SU-DHL-6 (cell line): Measurements from ENCODE around the gene RPLP2.
A peak's percentile ranks its signal among the peaks of the same experiment; 100 is the strongest.

Experiments
- H2AFZ ChIP-seq: fragments of 200-600 bp; sonication (generic); 2 replicates; pipeline ENCODE4 v1.6.1; 2014; ENCODE audit warnings: low read depth, mild to moderate bottlenecking, moderate library complexity, mixed read lengths, antibody characterized with exemption, low read length; ENCODE audit not compliant: severe bottlenecking
- H3F3A ChIP-seq: fragments of 200-600 bp; shearing (Covaris generic); 2 replicates; pipeline ENCODE4 v1.6.0; 2016; ENCODE audit warnings: antibody characterized with exemption, mild to moderate bottlenecking; ENCODE audit not compliant: insufficient read depth
- H3K27ac ChIP-seq: fragments of 200-600 bp; sonication (generic); 2 replicates; pipeline ENCODE4 v1.5.1; 2016; ENCODE audit warnings: low read depth, mild to moderate bottlenecking, low read length, moderate library complexity, mixed read lengths
- H3K27me3 ChIP-seq: fragments of 200-600 bp; sonication (generic), shearing (Covaris generic); 2 replicates; pipeline ENCODE4 v1.6.0; 2014; ENCODE audit warnings: mild to moderate bottlenecking, low read length
- H3K36me3 ChIP-seq: fragments of 200-600 bp; sonication (generic); 2 replicates; pipeline ENCODE4 v1.6.1; 2014; ENCODE audit warnings: mild to moderate bottlenecking, low read length, mixed read lengths
- H3K4me2 ChIP-seq: fragments of 300-600, 200-600 bp; shearing (Covaris generic), sonication (generic); 2 replicates; pipeline ENCODE4 v1.6.0; 2014; ENCODE audit warnings: low read length, low read depth, mild to moderate bottlenecking; ENCODE audit not compliant: poor library complexity, severe bottlenecking
- H3K4me3 ChIP-seq: fragments of 200-600 bp; sonication (generic); 2 replicates; pipeline ENCODE4 v1.5.1; 2014; ENCODE audit warnings: antibody characterized with exemption, low read length, mild to moderate bottlenecking, mixed read lengths; ENCODE audit not compliant: insufficient read depth, poor library complexity, severe bottlenecking
- H3K79me2 ChIP-seq: fragments of 200-600 bp; sonication (generic); 2 replicates; pipeline ENCODE4 v1.6.1; 2014; ENCODE audit warnings: mild to moderate bottlenecking, low read length, moderate library complexity; ENCODE audit not compliant: insufficient read depth
- H3K9ac ChIP-seq: fragments of 200-600 bp; sonication (generic); 2 replicates; pipeline ENCODE4 v1.7.0; 2014; ENCODE audit warnings: mild to moderate bottlenecking, low read length
- H3K9me2 ChIP-seq: fragments of 200-600 bp; sonication (generic); replicated peaks from 2 replicates; pipeline ENCODE4 v1.6.1; 2014; ENCODE audit warnings: low read length; ENCODE audit not compliant: insufficient read depth
- H3K9me3 ChIP-seq: fragments of 200-600 bp; sonication (generic); 2 replicates; pipeline ENCODE4 v1.6.1; 2014; ENCODE audit warnings: low read length, mixed read lengths; ENCODE audit not compliant: insufficient read depth
- H4K20me1 ChIP-seq: fragments of 200-600 bp; sonication (generic); 2 replicates; pipeline ENCODE4 v1.6.1; 2014; ENCODE audit warnings: low read depth, mild to moderate bottlenecking, antibody characterized with exemption, low read length, moderate library complexity, mixed read lengths
- EZH2phosphoT487 ChIP-seq: fragments of 200-600 bp; sonication (generic), shearing (Covaris generic); conservative IDR thresholded peaks from 2 replicates; pipeline ENCODE4 v1.6.1; 2018; ENCODE audit warnings: mild to moderate bottlenecking, antibody characterized with exemption, low read length, moderate library complexity, mixed read lengths
- TF ChIP-seq, protein P1 (sequence below): fragments of 200-600 bp; sonication (generic); IDR thresholded peaks from one replicate; pipeline ENCODE4 v1.5.1; 2017; ENCODE audit warnings: antibody characterized with exemption, mild to moderate bottlenecking, low read length, moderate library complexity; ENCODE audit not compliant: insufficient read depth, poor library complexity, severe bottlenecking

The RPLP2 gene

DNA sequence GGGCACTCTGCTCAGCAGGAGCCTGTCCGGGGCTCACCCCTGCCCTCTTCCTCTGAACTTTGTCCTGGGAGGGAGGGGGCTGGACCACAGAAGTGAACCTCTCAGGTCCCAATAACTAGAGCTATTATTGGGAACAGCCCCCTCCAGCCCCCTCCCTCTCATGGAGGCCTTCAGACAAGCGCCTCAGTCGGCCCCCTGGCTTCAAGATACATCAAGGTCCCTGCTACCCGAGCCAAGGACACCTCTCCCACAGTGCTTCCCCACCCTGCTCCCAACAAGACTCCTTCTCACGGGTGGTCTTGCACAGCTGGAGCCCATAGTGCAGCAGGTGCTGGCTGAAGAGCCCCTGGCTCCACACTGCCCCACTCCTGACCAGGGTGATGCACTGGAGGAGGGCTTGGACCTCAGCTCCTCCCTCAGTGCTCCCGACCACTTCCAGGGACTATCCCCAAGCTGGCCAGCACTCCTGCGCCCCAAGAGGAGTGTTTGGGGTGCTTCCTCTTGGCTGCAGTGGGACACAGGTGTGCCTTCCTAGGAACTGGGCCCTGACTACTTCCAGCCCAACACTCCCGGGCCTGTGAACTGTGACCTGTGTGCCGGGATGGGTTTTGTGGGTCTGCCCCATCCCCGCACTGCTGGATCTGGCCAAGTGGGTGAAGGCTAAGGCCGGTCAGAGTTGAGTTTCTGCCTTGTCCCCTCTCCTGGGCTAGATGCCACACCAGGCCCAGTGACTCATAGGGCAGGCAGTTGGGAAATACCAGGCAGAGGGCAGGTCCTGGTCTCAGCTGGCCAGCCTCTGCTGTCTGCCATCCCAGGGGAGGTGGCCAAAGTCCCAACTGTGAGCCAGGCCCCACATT, 11.1 kb downstream of the RPLP2 start:
- Histone ChIP-seq H3K9me3 (no peaks in the 10 kb centered on the region), H3K4me3 (peak overlapping the region; percentile 61), H3F3A (no peaks in the 10 kb centered on the region; the same call in 1 of the 2 replicates), H3K36me3 (no peaks in the 10 kb centered on the region), H3K9ac (peak overlapping the region; percentile 61), H2AFZ (no peak overlapping the region), H3K4me2 (peak overlapping the region; percentile 59), H3K79me2 (no peaks in the 10 kb centered on the region), H3K27me3 (no peaks in the 10 kb centered on the region), H3K27ac (no peak overlapping the region), H4K20me1 (no peaks in the 10 kb centered on the region; the same call in 1 of the 2 replicates), H3K9me2 (no peaks in the 10 kb centered on the region)
- TF ChIP-seq, protein P1, sequence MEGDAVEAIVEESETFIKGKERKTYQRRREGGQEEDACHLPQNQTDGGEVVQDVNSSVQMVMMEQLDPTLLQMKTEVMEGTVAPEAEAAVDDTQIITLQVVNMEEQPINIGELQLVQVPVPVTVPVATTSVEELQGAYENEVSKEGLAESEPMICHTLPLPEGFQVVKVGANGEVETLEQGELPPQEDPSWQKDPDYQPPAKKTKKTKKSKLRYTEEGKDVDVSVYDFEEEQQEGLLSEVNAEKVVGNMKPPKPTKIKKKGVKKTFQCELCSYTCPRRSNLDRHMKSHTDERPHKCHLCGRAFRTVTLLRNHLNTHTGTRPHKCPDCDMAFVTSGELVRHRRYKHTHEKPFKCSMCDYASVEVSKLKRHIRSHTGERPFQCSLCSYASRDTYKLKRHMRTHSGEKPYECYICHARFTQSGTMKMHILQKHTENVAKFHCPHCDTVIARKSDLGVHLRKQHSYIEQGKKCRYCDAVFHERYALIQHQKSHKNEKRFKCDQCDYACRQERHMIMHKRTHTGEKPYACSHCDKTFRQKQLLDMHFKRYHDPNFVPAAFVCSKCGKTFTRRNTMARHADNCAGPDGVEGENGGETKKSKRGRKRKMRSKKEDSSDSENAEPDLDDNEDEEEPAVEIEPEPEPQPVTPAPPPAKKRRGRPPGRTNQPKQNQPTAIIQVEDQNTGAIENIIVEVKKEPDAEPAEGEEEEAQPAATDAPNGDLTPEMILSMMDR: no peak
- TF ChIP-seq EZH2phosphoT487: no peak

DNA sequence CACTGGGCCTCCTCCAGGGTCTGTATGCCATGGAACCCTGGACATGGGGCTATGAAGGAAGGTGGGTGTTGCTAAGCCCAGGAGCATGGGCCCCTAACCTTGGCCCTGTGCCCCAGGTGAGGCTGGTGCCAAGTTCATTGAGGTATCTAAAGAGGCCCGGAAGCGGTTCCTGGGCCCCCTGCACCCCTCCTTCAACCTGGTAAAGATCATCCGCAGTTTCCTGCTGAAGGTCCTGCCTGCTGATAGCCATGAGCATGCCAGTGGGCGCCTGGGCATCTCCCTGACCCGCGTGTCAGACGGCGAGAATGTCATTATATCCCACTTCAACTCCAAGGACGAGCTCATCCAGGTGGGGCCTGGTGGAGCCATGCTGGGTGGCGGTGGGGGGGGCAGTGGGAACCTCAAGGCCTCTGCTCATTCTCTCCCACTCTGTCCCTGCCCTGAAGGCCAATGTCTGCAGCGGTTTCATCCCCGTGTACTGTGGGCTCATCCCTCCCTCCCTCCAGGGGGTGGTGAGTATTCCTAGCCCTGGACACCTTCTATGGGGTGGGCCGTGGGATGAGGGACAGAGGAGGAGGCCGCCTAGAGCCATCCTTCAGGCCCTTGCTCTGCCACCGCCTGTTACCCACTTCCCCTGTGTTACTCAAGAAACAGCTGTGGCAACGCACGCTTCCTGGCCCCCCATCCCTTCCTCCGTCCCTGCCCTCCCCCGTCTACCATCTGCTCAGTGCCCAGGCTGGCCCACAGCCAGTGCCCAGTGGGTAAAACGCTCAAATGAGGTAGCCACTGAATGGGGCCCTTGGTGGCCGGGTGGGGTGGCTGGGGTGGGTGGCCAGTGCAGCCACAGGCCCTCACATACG, 12.0 kb downstream of the RPLP2 start:
- H3K9ac ChIP-seq: no peak overlapping the region

DNA sequence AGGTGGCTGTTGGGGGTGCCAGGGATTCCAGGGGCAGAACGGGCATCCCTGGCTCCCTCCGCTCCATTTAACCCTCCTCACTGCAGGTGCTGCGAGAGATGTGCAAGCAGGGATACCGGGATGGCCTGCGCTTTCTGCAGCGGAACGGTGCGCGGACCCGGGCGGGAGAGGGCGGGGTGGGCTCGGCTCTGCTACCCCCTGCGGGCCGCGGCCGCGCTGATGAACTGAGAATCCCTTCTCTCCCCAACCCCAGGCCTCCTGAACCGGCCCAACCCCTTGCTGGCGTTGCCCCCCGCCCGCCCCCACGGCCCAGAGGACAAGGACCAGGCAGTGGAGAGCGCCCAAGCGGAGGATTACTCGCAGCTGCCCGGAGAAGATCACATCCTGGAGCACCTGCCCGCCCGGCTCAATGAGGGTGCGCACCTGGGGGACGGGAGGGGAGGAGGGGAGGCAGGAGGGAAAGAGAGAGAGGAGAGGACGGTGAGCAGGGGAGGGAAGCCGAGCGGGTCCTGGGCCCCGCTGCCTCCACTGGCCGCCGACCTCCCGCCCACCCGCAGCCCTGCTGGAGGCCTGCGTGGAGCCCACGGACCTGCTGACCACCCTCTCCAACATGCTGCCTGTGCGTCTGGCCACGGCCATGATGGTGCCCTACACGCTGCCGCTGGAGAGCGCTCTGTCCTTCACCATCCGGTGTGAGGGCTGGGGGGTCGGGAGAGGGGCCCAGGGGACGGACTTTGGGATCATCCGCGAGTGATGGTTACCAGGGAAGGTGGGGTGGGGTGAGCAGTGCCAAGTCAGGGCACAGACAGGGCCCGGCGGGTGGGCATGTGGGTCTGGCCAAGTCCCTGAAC, 13.9 kb downstream of the RPLP2 start:
- Histone ChIP-seq H3K4me2 (no peak overlapping the region), H4K20me1 (no peaks in the 10 kb centered on the region; the same call in 1 of the 2 replicates)

More for the DNA sequence above, 12.0 kb downstream of the RPLP2 start:
- H3F3A ChIP-seq: no peaks in the 10 kb centered on the region
- no peak overlapping the region for H3K4me3 ChIP-seq
- H2AFZ ChIP-seq: no peak overlapping the region
- H3K9me2 ChIP-seq: no peaks in the 10 kb centered on the region
- H3K4me2 ChIP-seq: no peak overlapping the region
- no peaks in the 10 kb centered on the region for H3K79me2 ChIP-seq
- no peaks in the 10 kb centered on the region; the same call in 1 of the 2 replicates for H4K20me1 ChIP-seq
- no peaks in the 10 kb centered on the region for H3K36me3 ChIP-seq
- TF ChIP-seq EZH2phosphoT487: no peak
- TF ChIP-seq, protein P1: no peak
- no peaks in the 10 kb centered on the region for H3K9me3 ChIP-seq
- H3K27me3 ChIP-seq: no peaks in the 10 kb centered on the region
- no peak overlapping the region for H3K27ac ChIP-seq

More for the DNA sequence above, 13.9 kb downstream of the RPLP2 start:
- Histone ChIP-seq H3K4me3 (no peak overlapping the region), H3K9me3 (no peaks in the 10 kb centered on the region), H3K27ac (no peak overlapping the region), H3K79me2 (no peaks in the 10 kb centered on the region), H3K27me3 (no peaks in the 10 kb centered on the region), H3K9me2 (no peaks in the 10 kb centered on the region), H3K9ac (no peak overlapping the region), H3K36me3 (no peaks in the 10 kb centered on the region), H3F3A (no peaks in the 10 kb centered on the region), H2AFZ (no peak overlapping the region)
- TF ChIP-seq, protein P1: no peak
- TF ChIP-seq EZH2phosphoT487: no peak
